BLaER1 (cell line): ENCODE data around the gene RGS3.

ENCODE experiments used
- H3K27ac ChIP-seq: shearing (Covaris generic); formaldehyde crosslinking; 2 replicates; pipeline ENCODE4 v1.8.1; 2022
- H3K27me3 ChIP-seq: shearing (Covaris generic); formaldehyde crosslinking; 2 replicates; pipeline ENCODE4 v1.8.1; 2022
- H3K36me3 ChIP-seq: shearing (Covaris generic); formaldehyde crosslinking; 2 replicates; pipeline ENCODE4 v1.8.1; 2022
- H3K4me1 ChIP-seq: shearing (Covaris generic); formaldehyde crosslinking; 2 replicates; pipeline ENCODE4 v1.8.1; 2022
- H3K4me2 ChIP-seq: shearing (Covaris generic); formaldehyde crosslinking; 2 replicates; pipeline ENCODE4 v1.8.1; 2022
- H3K4me3 ChIP-seq: shearing (Covaris generic); formaldehyde crosslinking; 2 replicates; pipeline ENCODE4 v1.8.1; 2022
- H3K9ac ChIP-seq: shearing (Covaris generic); formaldehyde crosslinking; 2 replicates; pipeline ENCODE4 v1.8.1; 2022
- H3K9me3 ChIP-seq: shearing (Covaris generic); formaldehyde crosslinking; 2 replicates; pipeline ENCODE4 v1.8.1; 2022
- H4K20me1 ChIP-seq: shearing (Covaris generic); formaldehyde crosslinking; 2 replicates; pipeline ENCODE4 v1.8.1; 2022
- Cebpa-rat ChIP-seq: shearing (Covaris generic); IDR thresholded peaks from 2 replicates; pipeline ENCODE4 v1.8.1; 2022

The RGS3 gene

DNA sequence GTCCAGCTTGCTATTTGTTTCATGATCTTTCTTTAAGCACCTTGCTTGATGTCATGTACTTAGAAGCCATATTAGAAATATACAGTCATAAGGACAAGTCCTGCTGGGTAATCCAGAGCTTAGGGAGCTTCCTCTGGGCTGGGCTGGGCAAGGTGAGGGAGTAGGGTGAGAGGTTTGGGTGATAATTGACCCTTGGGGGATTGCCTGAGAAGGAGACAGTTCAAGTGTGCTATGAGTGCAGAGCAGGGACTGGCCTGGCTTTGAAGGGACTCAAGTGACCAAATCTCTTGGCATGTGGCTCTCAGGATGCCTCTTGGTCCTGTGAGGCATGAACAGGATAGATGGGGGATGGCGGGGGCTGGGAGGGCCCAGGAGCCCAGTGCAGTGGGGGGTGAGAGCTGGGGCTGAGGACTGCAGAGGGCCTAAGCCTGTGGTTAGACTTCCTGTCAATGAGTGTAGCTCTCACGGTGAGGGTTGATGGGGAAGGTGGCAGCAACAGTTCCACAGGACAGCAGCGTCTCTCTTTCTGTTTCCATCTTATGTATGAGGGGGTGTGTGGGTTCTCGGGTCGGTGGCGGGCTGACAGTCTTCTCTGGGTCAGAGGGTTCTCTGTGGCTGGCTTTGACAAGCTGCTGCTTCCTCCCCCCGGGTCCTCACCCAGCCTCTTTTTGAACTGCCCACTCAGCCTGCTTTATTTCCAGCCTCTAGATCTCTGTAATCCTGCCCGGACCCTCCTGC is 53.5 kb downstream of the RGS3 start:
- Histone ChIP-seq H3K4me3 (no peak overlapping the region), H3K4me2 (peak overlapping the region; percentile 83), H4K20me1 (no peaks in the 10 kb centered on the region), H3K27me3 (no peaks in the 10 kb centered on the region), H3K36me3 (no peaks in the 10 kb centered on the region), H3K9ac (peak overlapping the region; percentile 67), H3K27ac (peak overlapping the region; percentile 65), H3K9me3 (no peaks in the 10 kb centered on the region), H3K4me1 (peaks cover 48% of the 10 kb centered on the region)
- TF ChIP-seq Cebpa-rat = no peak

DNA sequence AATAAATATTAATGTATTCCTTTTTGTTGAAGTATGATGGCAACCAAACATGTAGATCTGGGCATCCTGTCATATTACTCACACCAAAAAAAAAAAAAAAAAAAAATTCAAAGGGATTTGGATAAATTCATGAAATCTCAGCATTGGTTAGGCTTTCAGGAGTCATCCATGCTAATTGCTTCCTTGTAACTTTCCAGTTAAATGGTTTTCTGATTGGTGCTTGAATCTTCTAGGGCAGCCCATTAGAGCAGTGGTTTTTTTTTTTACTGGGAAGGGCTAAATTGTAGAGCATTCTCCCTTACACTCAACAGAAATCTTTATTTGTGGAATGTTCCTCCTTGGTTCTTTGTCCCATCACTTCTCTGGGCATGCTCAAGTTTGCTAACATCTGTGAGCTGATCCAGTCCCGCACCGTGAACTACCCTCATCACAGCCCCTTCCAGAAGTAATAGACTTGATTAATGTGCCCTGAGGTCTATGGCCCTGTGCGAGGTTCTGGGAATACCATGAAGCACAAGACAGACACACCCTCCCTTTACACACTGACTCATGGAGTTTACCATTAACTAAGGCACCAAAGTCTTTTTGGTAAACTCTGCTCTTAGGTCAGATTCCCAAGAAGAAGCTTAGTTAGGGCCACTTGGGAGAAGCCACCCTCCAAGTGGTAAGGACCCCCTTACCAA is 56.0 kb downstream of the RGS3 start:
- Histone ChIP-seq H3K4me3 (no peak overlapping the region), H3K27ac (no peak overlapping the region)

DNA sequence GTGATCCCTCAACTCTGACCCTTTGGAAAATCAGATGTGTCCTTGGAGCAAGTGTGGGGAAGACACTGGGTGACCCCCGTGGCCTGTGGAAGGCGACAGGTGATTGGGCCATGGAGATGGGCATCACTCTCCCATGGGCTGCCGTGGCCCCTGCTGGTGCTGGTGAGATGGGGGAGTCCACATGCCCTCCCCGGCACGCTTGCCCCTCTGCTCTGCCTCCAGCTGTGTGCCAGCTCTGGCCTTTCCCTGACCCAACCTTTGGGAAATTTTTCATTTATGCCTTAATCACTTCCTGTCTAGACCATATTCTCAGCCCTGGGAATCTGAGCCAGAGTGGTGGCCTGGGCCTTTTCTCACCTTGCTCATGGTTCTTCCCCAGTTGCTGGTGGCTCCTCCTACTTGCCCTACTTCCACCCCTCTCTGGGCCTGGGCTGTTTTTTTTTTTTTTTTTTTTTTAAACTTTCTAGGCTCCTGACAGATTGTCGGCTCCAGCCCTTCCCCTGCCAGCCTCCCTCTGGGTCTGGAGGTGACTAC is 56.6 kb downstream of the RGS3 start:
- Histone ChIP-seq H3K4me2 (no peak overlapping the region), H3K4me1 (peaks cover 59% of the 10 kb centered on the region), H3K36me3 (no peaks in the 10 kb centered on the region), H3K9ac (no peak overlapping the region), H3K27me3 (no peaks in the 10 kb centered on the region), H3K4me3 (no peak overlapping the region), H4K20me1 (no peaks in the 10 kb centered on the region), H3K9me3 (no peaks in the 10 kb centered on the region), H3K27ac (no peak overlapping the region)
- no peak for TF ChIP-seq Cebpa-rat

More for the DNA sequence above, 56.0 kb downstream of the RGS3 start:
- no peaks in the 10 kb centered on the region for H3K36me3 ChIP-seq
- no peak for TF ChIP-seq Cebpa-rat
- H4K20me1 ChIP-seq = no peaks in the 10 kb centered on the region
- H3K4me1 ChIP-seq = peaks cover 53% of the 10 kb centered on the region
- H3K4me2 ChIP-seq = no peak overlapping the region
- H3K27me3 ChIP-seq = no peaks in the 10 kb centered on the region
- no peak overlapping the region for H3K9ac ChIP-seq
- no peaks in the 10 kb centered on the region for H3K9me3 ChIP-seq

DNA sequence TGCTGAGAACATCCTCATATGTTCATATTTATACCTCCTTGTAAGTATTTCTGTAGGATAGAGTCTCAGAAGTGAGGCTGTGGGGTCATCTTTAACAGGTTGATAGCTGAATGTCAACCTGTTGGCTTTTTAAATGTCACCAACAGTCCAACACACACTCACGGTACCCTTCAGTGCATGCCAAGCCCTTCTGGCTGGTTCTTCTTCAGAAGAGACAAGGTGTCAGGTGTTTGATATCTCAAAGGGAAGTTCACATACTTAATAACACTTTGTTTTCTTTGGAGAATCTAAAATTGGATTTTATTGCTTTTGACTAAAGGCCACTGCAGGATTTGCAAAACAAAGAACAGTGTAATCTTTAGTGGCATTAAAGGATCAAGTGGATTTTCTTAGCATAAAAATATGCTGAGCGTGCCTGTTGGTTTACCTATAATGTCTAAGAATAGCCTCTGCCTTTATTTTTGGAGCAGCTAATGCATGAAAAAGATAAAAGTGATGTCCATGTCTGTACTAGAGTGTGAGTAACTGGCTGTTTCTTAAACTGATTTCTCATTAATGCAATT is 58.2 kb downstream of the RGS3 start:
- Histone ChIP-seq H3K9ac (no peak overlapping the region), H4K20me1 (no peaks in the 10 kb centered on the region), H3K27me3 (no peaks in the 10 kb centered on the region), H3K27ac (no peak overlapping the region), H3K4me2 (no peak overlapping the region), H3K9me3 (no peaks in the 10 kb centered on the region), H3K4me1 (peaks cover 63% of the 10 kb centered on the region), H3K4me3 (no peak overlapping the region), H3K36me3 (no peaks in the 10 kb centered on the region)
- TF ChIP-seq Cebpa-rat = no peak

DNA sequence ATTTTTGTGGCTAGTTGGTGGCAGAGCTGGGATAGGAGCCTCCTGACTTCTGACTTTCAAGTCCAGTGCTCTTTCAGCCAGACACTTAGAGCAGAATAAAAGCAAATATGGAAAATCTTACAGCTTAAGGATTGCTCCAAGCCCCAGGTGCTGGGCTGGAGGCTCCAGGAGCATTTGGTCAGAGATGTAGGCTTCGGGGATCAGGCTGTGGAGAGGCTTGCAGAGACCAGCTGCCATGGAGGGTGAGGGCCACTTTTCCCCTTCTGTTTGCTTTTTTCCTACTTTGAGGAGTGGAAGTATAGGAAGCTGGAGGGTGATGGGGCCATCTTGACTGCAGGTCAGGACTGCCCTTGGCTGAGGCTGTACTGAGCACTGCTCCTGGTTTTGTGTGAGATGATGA is 58.9 kb downstream of the RGS3 start:
- H3K27me3 ChIP-seq = no peaks in the 10 kb centered on the region
- no peaks in the 10 kb centered on the region for H3K36me3 ChIP-seq
- H3K4me1 ChIP-seq = peaks cover 56% of the 10 kb centered on the region
- H3K27ac ChIP-seq = no peak overlapping the region
- no peak for TF ChIP-seq Cebpa-rat
- no peaks in the 10 kb centered on the region for H3K9me3 ChIP-seq
- no peak overlapping the region for H3K9ac ChIP-seq
- peak overlapping the region; percentile 88 for H3K4me2 ChIP-seq
- H4K20me1 ChIP-seq = no peaks in the 10 kb centered on the region
- no peak overlapping the region for H3K4me3 ChIP-seq

DNA sequence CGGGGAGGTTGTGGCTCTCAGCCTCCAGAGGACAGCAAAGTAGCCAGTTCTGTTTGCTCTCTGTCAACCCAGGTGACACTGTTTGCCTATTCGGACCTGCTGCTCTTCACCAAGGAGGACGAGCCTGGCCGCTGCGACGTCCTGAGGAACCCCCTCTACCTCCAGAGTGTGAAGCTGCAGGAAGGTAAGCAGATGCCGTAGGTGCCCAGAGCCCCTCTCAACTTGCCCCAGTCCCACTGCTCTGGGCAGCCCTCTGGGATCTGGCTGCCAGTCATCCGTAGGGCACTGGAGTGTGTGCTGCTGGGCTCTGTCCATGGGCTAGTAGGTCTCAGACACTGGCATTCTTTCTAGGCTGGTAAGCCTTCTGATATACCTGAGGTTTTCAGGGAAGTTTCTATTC is 59.3 kb downstream of the RGS3 start:
- H4K20me1 ChIP-seq = no peaks in the 10 kb centered on the region
- H3K4me1 ChIP-seq = peaks cover 52% of the 10 kb centered on the region
- TF ChIP-seq Cebpa-rat = no peak
- H3K4me3 ChIP-seq = no peak overlapping the region
- no peaks in the 10 kb centered on the region for H3K9me3 ChIP-seq
- no peak overlapping the region for H3K9ac ChIP-seq
- no peaks in the 10 kb centered on the region for H3K36me3 ChIP-seq
- H3K4me2 ChIP-seq = peak overlapping the region; percentile 88
- no peaks in the 10 kb centered on the region for H3K27me3 ChIP-seq
- peak overlapping the region; percentile 31; the same call in 1 of the 2 replicates for H3K27ac ChIP-seq

DNA sequence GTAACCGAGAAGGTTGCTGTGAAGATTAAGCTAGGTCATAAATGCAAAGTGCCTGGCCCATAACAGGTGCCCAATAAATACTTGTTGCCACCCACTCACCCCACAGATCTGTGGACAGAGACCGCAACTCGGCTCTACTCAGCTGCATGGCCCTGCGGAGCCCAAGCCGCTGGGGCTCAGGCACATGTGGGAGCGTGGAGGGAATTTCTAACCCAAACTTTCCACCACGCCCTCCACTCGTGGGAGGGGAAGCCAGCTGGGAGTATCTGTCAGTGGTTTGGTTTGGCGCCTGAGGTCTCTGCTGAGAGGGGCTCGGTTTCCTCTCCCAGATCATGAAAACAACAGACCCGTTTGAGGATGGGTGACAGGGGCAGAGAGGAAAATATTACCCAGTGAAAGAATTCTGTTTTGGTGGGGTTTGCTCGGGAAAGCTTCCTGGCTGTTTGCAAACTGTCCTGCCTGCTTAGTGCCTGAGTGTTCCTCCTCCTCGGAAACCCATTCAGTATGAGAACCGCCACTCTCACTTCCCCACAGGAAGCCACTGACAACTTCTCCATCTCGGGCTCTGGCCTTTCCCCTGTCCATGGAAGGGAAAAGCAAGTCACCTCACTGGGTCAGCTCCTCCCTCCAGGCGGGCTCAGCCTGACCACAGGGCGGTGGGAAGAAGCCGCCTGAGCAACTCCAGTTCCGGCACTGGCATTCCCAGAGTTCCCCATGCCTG is 60.1 kb downstream of the RGS3 start:
- peak overlapping the region; percentile 88 for H3K4me2 ChIP-seq
- peaks cover 45% of the 10 kb centered on the region for H3K4me1 ChIP-seq
- no peaks in the 10 kb centered on the region for H4K20me1 ChIP-seq
- H3K27me3 ChIP-seq = no peaks in the 10 kb centered on the region
- peak overlapping the region; percentile 48; the same call in 1 of the 2 replicates for H3K27ac ChIP-seq
- H3K9me3 ChIP-seq = no peaks in the 10 kb centered on the region
- H3K4me3 ChIP-seq = no peak overlapping the region
- TF ChIP-seq Cebpa-rat = no peak
- H3K9ac ChIP-seq = peak overlapping the region; percentile 17; the same call in 1 of the 2 replicates
- H3K36me3 ChIP-seq = no peaks in the 10 kb centered on the region

DNA sequence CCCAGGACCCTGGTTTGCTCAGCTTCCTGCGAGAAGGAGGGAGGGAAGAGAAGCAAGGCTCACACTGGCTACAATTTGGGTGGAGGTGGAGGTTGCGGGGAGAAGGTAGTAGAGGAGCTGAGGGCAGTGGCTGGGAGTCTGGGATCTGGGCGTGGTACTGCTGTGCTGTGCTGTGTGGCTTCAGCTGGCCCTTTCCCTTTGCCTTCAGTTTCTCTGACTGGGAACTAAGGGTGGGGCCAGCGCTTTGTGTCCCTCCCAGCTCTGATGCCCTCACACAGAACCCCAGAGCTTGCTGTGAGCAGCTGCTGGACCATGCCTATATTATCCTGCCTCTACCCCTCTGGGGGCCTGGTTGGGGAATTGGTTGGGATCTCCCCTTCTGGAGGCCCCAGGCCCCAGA is 60.9 kb downstream of the RGS3 start:
- H3K4me2 ChIP-seq = peak overlapping the region; percentile 88
- peak overlapping the region; percentile 48; the same call in 1 of the 2 replicates for H3K27ac ChIP-seq
- H4K20me1 ChIP-seq = no peaks in the 10 kb centered on the region
- TF ChIP-seq Cebpa-rat = no peak
- peaks cover 42% of the 10 kb centered on the region for H3K4me1 ChIP-seq
- H3K9me3 ChIP-seq = no peaks in the 10 kb centered on the region
- no peaks in the 10 kb centered on the region for H3K36me3 ChIP-seq
- no peak overlapping the region for H3K9ac ChIP-seq
- H3K27me3 ChIP-seq = no peaks in the 10 kb centered on the region
- no peak overlapping the region for H3K4me3 ChIP-seq

DNA sequence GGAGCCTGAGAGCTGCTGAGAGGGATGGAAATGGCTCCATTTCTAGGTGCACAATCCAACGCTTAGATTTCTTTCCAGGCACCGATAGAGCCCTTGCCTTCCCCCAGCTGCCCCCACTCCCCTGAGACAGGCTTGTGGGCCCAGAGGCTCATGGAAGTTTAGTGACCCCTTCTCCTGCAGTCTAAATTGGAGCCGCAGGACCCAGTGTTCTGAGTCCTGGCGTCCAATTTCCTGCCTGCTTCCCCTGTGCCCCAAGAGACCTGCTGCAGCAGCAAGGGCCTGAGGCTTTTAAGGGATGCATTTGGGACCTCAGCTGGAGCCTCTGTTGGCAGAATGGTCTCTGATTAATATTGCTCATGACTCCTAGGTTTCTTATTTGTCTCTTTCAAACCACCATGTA is 61.7 kb downstream of the RGS3 start:
- peak overlapping the region; percentile 48; the same call in 1 of the 2 replicates for H3K27ac ChIP-seq

More for the DNA sequence above, 61.7 kb downstream of the RGS3 start:
- Histone ChIP-seq H3K4me1 (peaks cover 42% of the 10 kb centered on the region), H3K9ac (no peak overlapping the region), H3K36me3 (no peaks in the 10 kb centered on the region), H4K20me1 (no peaks in the 10 kb centered on the region), H3K4me2 (peak overlapping the region; percentile 88), H3K4me3 (no peak overlapping the region), H3K27me3 (no peaks in the 10 kb centered on the region), H3K9me3 (no peaks in the 10 kb centered on the region)
- TF ChIP-seq Cebpa-rat = no peak
